H1 (cell line): ENCODE data around the gene SMIM15. TPM values are rescaled to one million over a fixed set of nuclear protein-coding genes. Genes with fewer than 3 reads are reported as not detected.

Experiments
- CTCF ChIA-PET: fragments of 300-600 bp; sonication (Branson Sonifier 250); formaldehyde crosslinking; loops from one replicate; lab custom pipeline; 2021; ENCODE audit not compliant: partially characterized antibody; lab: Charles Lee
- POLR2A ChIA-PET: fragments of 300-600 bp; sonication (Branson Sonifier 250); formaldehyde crosslinking; loops from one replicate; lab custom pipeline; 2021; ENCODE audit warnings: inconsistent platforms; ENCODE audit not compliant: partially characterized antibody; lab: Charles Lee
- DNase-seq, 2 experiments: peaks; one replicate each; pipeline versions ENCODE4 v3.0.0 to v3.0.0-alpha.2; 2010 to 2022; ENCODE audit warnings: low spot score in 2 of 2, low read depth in 1 of 2, mixed read lengths in 1 of 2
- FAIRE-seq: peaks from 2 replicates; lab custom pipeline; 2011; peaks lifted over from hg19 to GRCh38; lab: Jason Lieb, UNC
- H2AFZ ChIP-seq: 2 replicates; pipeline ENCODE4 v1.8.1; 2012; ENCODE audit warnings: low read length, inconsistent platforms
- H2AK5ac ChIP-seq: 2 replicates; pipeline ENCODE4 v1.6.1; 2013; ENCODE audit warnings: low read depth, low read length
- H2BK120ac ChIP-seq: replicated peaks from 2 replicates; pipeline ENCODE3; 2013; ENCODE audit warnings: low read depth, low read length, inconsistent platforms
- H2BK12ac ChIP-seq: 2 replicates; pipeline ENCODE4 v1.6.1; 2013; ENCODE audit warnings: low read depth, low read length
- H2BK15ac ChIP-seq: 2 replicates; pipeline ENCODE4 v1.6.1; 2013; ENCODE audit warnings: low read length
- H2BK20ac ChIP-seq: 2 replicates; pipeline ENCODE4 v1.6.1; 2013; ENCODE audit warnings: low read length
- H2BK5ac ChIP-seq: 2 replicates; pipeline ENCODE4 v1.6.1; 2013; ENCODE audit warnings: low read depth, low read length
- H3K14ac ChIP-seq: 2 replicates; pipeline ENCODE4 v1.6.1; 2013; ENCODE audit warnings: inconsistent platforms; ENCODE audit not compliant: insufficient read length
- H3K18ac ChIP-seq: 2 replicates; pipeline ENCODE4 v1.6.1; 2013; ENCODE audit warnings: low read length; ENCODE audit errors: extremely low read depth
- H3K23ac ChIP-seq: 2 replicates; pipeline ENCODE4 v1.6.1; 2013; ENCODE audit warnings: inconsistent platforms; ENCODE audit not compliant: insufficient read length
- H3K23me2 ChIP-seq: 2 replicates; pipeline ENCODE4 v1.6.1; 2013; ENCODE audit warnings: low read depth, low read length
- H3K27ac ChIP-seq: 2 replicates; pipeline ENCODE4 v1.6.1; 2011; ENCODE audit warnings: low read depth, low read length, inconsistent platforms
- H3K27me3 ChIP-seq, 4 experiments: replicated peaks in 1 of 4; 1 replicate in 1 of 4; 2 replicates in 3 of 4; pipeline versions ENCODE4 v1.6.1 to v1.8.1; 2011 to 2013; ENCODE audit warnings: low read length in 3 of 4, mild to moderate bottlenecking in 3 of 4, inconsistent platforms in 2 of 4, mixed read lengths in 2 of 4, moderate library complexity in 1 of 4; ENCODE audit not compliant: control insufficient read depth in 3 of 4, insufficient read depth in 3 of 4; ENCODE audit errors: extremely low read depth in 1 of 4
- H3K36me3 ChIP-seq, 4 experiments: 2 replicates each; pipeline versions ENCODE4 v1.6.1 to v1.8.1; 2011 to 2013; ENCODE audit warnings: mild to moderate bottlenecking in 4 of 4, low read length in 3 of 4, moderate library complexity in 2 of 4, control low read depth in 1 of 4, inconsistent platforms in 1 of 4; ENCODE audit not compliant: insufficient read depth in 4 of 4, control insufficient read depth in 2 of 4
- H3K4ac ChIP-seq: replicated peaks from 2 replicates; pipeline ENCODE3; 2013; ENCODE audit warnings: low read length, low read depth, mixed read lengths, inconsistent platforms; ENCODE audit not compliant: insufficient read length
- H3K4me1 ChIP-seq, 4 experiments: replicated peaks in 1 of 4; 1 replicate in 1 of 4; 2 replicates in 3 of 4; pipeline versions ENCODE4 v1.6.1 to v1.8.1; 2011 to 2013; ENCODE audit warnings: low read length in 3 of 4, inconsistent platforms in 2 of 4, mixed read lengths in 1 of 4; ENCODE audit not compliant: insufficient read depth in 4 of 4, control insufficient read depth in 3 of 4
- H3K4me2 ChIP-seq, 2 experiments: 2 replicates each; pipeline versions ENCODE4 v1.6.1 to v1.8.1; 2011 to 2013; ENCODE audit warnings: low read depth in 2 of 2, low read length in 2 of 2, control low read depth in 1 of 2, inconsistent platforms in 1 of 2, mild to moderate bottlenecking in 1 of 2; ENCODE audit not compliant: insufficient read depth in 1 of 2
- H3K4me3 ChIP-seq, 4 experiments: fragments of 200-600, 300-600 bp in 1 of 4; sonication (generic), shearing (Covaris generic), sonication (Bioruptor Twin) in 1 of 4; 2 replicates each; pipeline versions ENCODE4 v1.5.1 to v1.8.1; 2011 to 2016; ENCODE audit warnings: low read length in 4 of 4, low read depth in 3 of 4, control low read depth in 2 of 4, inconsistent platforms in 2 of 4, mild to moderate bottlenecking in 2 of 4, mixed read lengths in 1 of 4, moderate library complexity in 1 of 4; ENCODE audit not compliant: insufficient read depth in 2 of 4; ENCODE audit errors: extremely low read depth in 1 of 4
- H3K56ac ChIP-seq: replicated peaks from 2 replicates; pipeline ENCODE3; 2013; ENCODE audit warnings: low read depth, mild to moderate bottlenecking, mixed read lengths, low read length, inconsistent platforms; ENCODE audit not compliant: insufficient read length
- H3K79me1 ChIP-seq: 2 replicates; pipeline ENCODE4 v1.6.1; 2013; ENCODE audit warnings: low read depth, low read length, control low read depth
- H3K79me2 ChIP-seq, 2 experiments: 2 replicates each; pipeline versions ENCODE4 v1.6.1 to v1.8.1; 2012 to 2013; ENCODE audit warnings: low read length in 2 of 2, mild to moderate bottlenecking in 2 of 2, inconsistent platforms in 1 of 2; ENCODE audit not compliant: insufficient read depth in 2 of 2, control insufficient read depth in 1 of 2
- H3K9ac ChIP-seq, 4 experiments: replicated peaks in 1 of 4; 1 replicate in 1 of 4; 2 replicates in 3 of 4; pipeline versions ENCODE4 v1.6.1 to v1.8.1; 2011 to 2013; ENCODE audit warnings: low read depth in 3 of 4, low read length in 3 of 4, control low read depth in 2 of 4, mild to moderate bottlenecking in 2 of 4, moderate library complexity in 2 of 4, inconsistent platforms in 1 of 4; ENCODE audit errors: extremely low read depth in 1 of 4
- H3K9me3 ChIP-seq, 2 experiments: 2 replicates each; pipeline versions ENCODE4 v1.6.1 to v1.8.1; 2012 to 2013; ENCODE audit warnings: mild to moderate bottlenecking in 2 of 2, moderate library complexity in 2 of 2, control low read depth in 1 of 2, inconsistent platforms in 1 of 2, low read depth in 1 of 2, low read length in 1 of 2, mixed read lengths in 1 of 2; ENCODE audit not compliant: insufficient read depth in 2 of 2
- H4K20me1 ChIP-seq, 2 experiments: replicated peaks in 1 of 2; 2 replicates each; pipeline versions ENCODE3 to v1.8.1; 2011 to 2013; ENCODE audit warnings: inconsistent platforms in 2 of 2, low read length in 2 of 2, mild to moderate bottlenecking in 1 of 2; ENCODE audit not compliant: insufficient read depth in 2 of 2, control insufficient read depth in 1 of 2
- H4K5ac ChIP-seq: 2 replicates; pipeline ENCODE4 v1.6.1; 2013; ENCODE audit warnings: low read length, low read depth, mixed read lengths, inconsistent platforms; ENCODE audit not compliant: insufficient read length
- H4K8ac ChIP-seq: 2 replicates; pipeline ENCODE4 v1.8.0; 2013; ENCODE audit warnings: mild to moderate bottlenecking, moderate library complexity, low read length, inconsistent platforms; ENCODE audit not compliant: insufficient read depth; ENCODE audit errors: extremely low read depth
- H4K91ac ChIP-seq: replicated peaks from 2 replicates; pipeline ENCODE3; 2013; ENCODE audit warnings: low read length, mixed read lengths, inconsistent platforms; ENCODE audit not compliant: insufficient read length
- BCL11A ChIP-seq, 2 experiments: IDR thresholded peaks; one replicate each; pipeline ENCODE4 v1.6.1; 2011; ENCODE audit warnings: low read depth in 2 of 2, low read length in 2 of 2, mild to moderate bottlenecking in 2 of 2
- HDAC2 ChIP-seq, 2 experiments: fragments of 300-600 bp in 1 of 2; sonication (generic) in 1 of 2; IDR thresholded peaks; 2 replicates each; pipeline ENCODE4 v1.6.1; 2011 to 2012; ENCODE audit warnings: low read depth in 2 of 2, low read length in 2 of 2, mild to moderate bottlenecking in 2 of 2, moderate library complexity in 2 of 2, borderline replicate concordance in 1 of 2, inconsistent platforms in 1 of 2
- KDM4A ChIP-seq: IDR thresholded peaks from one replicate; pipeline ENCODE4 v1.7.1; 2012; ENCODE audit warnings: low read depth, mild to moderate bottlenecking, moderate library complexity, low read length, inconsistent platforms; ENCODE audit not compliant: severe bottlenecking
- MAFK ChIP-seq: IDR thresholded peaks from 2 replicates; pipeline ENCODE4 v1.6.1; 2012; ENCODE audit warnings: low read depth, mild to moderate bottlenecking, improper control_type of control experiment, low read length
- SIRT6 ChIP-seq: IDR thresholded peaks from one replicate; pipeline ENCODE4 v1.7.1; 2012; ENCODE audit warnings: low read length, inconsistent platforms
- SP1 ChIP-seq: IDR thresholded peaks from 2 replicates; pipeline ENCODE4 v1.6.1; 2011; ENCODE audit warnings: low read depth, low read length
- SUZ12 ChIP-seq: fragments of 200-600 bp; sonication (generic); IDR thresholded peaks from 2 replicates; pipeline ENCODE4 v1.6.1; 2012; ENCODE audit warnings: mild to moderate bottlenecking, inconsistent platforms, low read length, moderate library complexity, mixed read lengths
- TAF1 ChIP-seq: IDR thresholded peaks from 2 replicates; pipeline ENCODE4 v1.6.1; 2011; ENCODE audit warnings: mild to moderate bottlenecking, low read depth, low read length
- WGBS, 2 experiments: shearing (Covaris generic) in 1 of 2; methylation state at CpG; one replicate each; pipeline versions ENCODE4 v1.1.6 to v1.1.7; 2013 to 2015; ENCODE audit warnings: low lambda C conversion rate in 2 of 2, mixed read lengths in 2 of 2, inconsistent platforms in 1 of 2, low coverage in 1 of 2, missing lambda C conversion rate in 1 of 2; ENCODE audit not compliant: insufficient replicate concordance in 2 of 2, insufficient coverage in 1 of 2, insufficient read length in 1 of 2; ENCODE audit errors: extremely low coverage in 1 of 2, missing lambda C conversion rate in 1 of 2; 5-methylcytosine and 5-hydroxymethylcytosine counted together
- polyA plus RNA-seq, 7 experiments: library from polyadenylated mRNA; depleted of rRNA in 3 of 7; stranded (reverse) in 5 of 7; unstranded in 2 of 7; fragments of >200 nt in 5 of 7; fragments of 200-250 nt in 2 of 7; gene quantifications; 1 replicate in 5 of 7; 2 replicates in 1 of 7; 4 replicates in 1 of 7; pipeline versions ENCODE4 v1.2.1 to v1.2.3, GENCODE V29; 2011 to 2013; ENCODE audit warnings: missing spikeins in 2 of 7, mixed read lengths in 2 of 7
- total RNA-seq: library from RNA; stranded (reverse); fragmentation: NEBNext Ultra II Directional; extraction: Animal tissue kit (Norgen Biotek cat#: 25700); gene quantifications from 2 replicates; pipeline ENCODE4 v1.2.1, GENCODE V29; 2021

The SMIM15 gene
- total and polyA plus RNA-seq, 2 of the 8 experiments (the other 6 are each of a cell fraction or from before 2014, with no cell fraction given) = 17.6 to 53.1 TPM

DNA sequence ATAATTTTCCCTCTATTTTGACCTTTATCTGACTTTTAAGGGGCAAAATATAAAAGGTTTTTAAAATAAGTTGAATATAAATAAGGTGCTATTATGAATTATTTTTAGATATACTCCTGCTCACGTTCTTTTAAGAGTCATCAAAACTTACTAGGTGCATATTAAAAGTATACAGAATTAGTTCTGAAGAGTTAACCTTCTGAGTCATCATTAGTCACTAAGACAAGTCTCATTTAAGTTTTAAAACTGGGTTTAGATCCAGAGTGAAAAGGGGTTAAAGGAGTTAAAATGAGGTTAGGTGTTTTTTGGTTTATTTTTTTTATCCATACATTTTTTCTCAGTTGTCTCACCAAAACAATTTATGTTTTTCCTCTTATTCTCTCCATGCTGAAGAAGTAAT lies 41.7 kb downstream of the SMIM15 start:
- no peak overlapping the region for H2BK20ac ChIP-seq
- H3K4me1 ChIP-seq = no peaks in the 10 kb centered on the region
- no peak overlapping the region for H3K27ac ChIP-seq
- H3K27me3 ChIP-seq = no peaks in the 10 kb centered on the region
- WGBS, 2 experiments = 83% methylated on average over 1 of the region's 1 CpG; no CpG with 5 or more reads in 1 of the 2 experiments
- no peak overlapping the region for H2BK5ac ChIP-seq
- H3K79me2 ChIP-seq = no peaks in the 10 kb centered on the region
- no peak overlapping the region for H3K56ac ChIP-seq
- no peak overlapping the region for H4K5ac ChIP-seq
- H2BK15ac ChIP-seq = no peak overlapping the region
- H3K9ac ChIP-seq = no peak overlapping the region
- no peak overlapping the region for H3K18ac ChIP-seq
- H2BK120ac ChIP-seq = no peak overlapping the region
- H3K4me2 ChIP-seq = no peak overlapping the region
- TF ChIP-seq HDAC2 (IDR thresholded peaks at IDR 0.05; ENCODE audit: borderline replicate concordance in 1 of 2, low read depth in 2 of 2, low read length in 2 of 2) (no peak), MAFK (no peak), SIRT6 (no peak), SP1 (no peak), BCL11A (IDR thresholded peaks at IDR 0.05; ENCODE audit: low read depth in 2 of 2, low read length in 2 of 2) (no peak), KDM4A (no peak), SUZ12 (no peak), TAF1 (no peak)
- H3K14ac ChIP-seq = no peak overlapping the region
- no peak overlapping the region for H3K4ac ChIP-seq
- POLR2A ChIA-PET = no interaction called here
- no peak overlapping the region for H4K8ac ChIP-seq
- no peaks in the 10 kb centered on the region for H3K23me2 ChIP-seq
- no peaks in the 10 kb centered on the region for H4K20me1 ChIP-seq
- no peak overlapping the region for H2BK12ac ChIP-seq
- CTCF ChIA-PET = no interaction called here
- FAIRE-seq = no peak
- no peak overlapping the region for H2AFZ ChIP-seq
- H2AK5ac ChIP-seq = no peak overlapping the region
- no peak overlapping the region for H3K23ac ChIP-seq
- no peak overlapping the region for H3K4me3 ChIP-seq
- H4K91ac ChIP-seq = no peak overlapping the region
- H3K36me3 ChIP-seq = no peaks in the 10 kb centered on the region
- no peaks in the 10 kb centered on the region for H3K79me1 ChIP-seq
- H3K9me3 ChIP-seq = no peaks in the 10 kb centered on the region
- DNase-seq = no peak
